GM18502 (cell line): ENCODE results near the gene RNF115.
"Not testable (repeated sequence)": the region's sequence is repeated elsewhere in the genome, so short reads cannot be mapped to it uniquely, and the experiment has no call there.

Experiments used
- ATAC-seq: cut with Tn5 transposase; IDR thresholded peaks from one replicate; pipeline ENCODE4 v1.9.1; 2021; ENCODE audit warnings: mild to moderate bottlenecking; ENCODE audit not compliant: unreplicated experiment, poor library complexity

The RNF115 gene

GRCh38 chr1:145823565-145824498 is at the start of gene RNF115, which contains the start of gene POLR3C:
Gene RNF115, minus strand, starts transcription at chr1:145824095. Its CDS starts 222 bp downstream, at chr1:145823873.
Gene POLR3C, plus strand, starts transcription at chr1:145824200. Its CDS starts 1,577 bp downstream, at chr1:145825777.
- peak; percentile 82 for ATAC-seq

GRCh38 chr1:145871994-145872924 is 48.4 kb upstream of the RNF115 start:
- no peak for ATAC-seq

- ATAC-seq = no peak
Observed at GRCh38 chr1:145868232-145868631, 44.3 kb upstream of the RNF115 start.

- no peak for ATAC-seq
Observed at GRCh38 chr1:145863282-145864018, 39.6 kb upstream of the RNF115 start.

GRCh38 chr1:145859491-145860023 is 35.7 kb upstream of the RNF115 start:
- ATAC-seq = peak; percentile 78

GRCh38 chr1:145858901-145859490 is 35.1 kb upstream of the RNF115 start, which contains the start of gene PIAS3:
Gene PIAS3, minus strand, starts transcription at chr1:145859081. Its CDS starts 91 bp downstream, at chr1:145858990.
- peak; percentile 87 for ATAC-seq

- peak; percentile 14 for ATAC-seq
Observed at GRCh38 chr1:145858238-145858900, 34.5 kb upstream of the RNF115 start.

- ATAC-seq = no peak
Observed at GRCh38 chr1:145857170-145857569, 33.3 kb upstream of the RNF115 start.

- ATAC-seq = no peak
Observed at GRCh38 chr1:145855426-145855948, 31.6 kb upstream of the RNF115 start.

- no peak for ATAC-seq
Observed at GRCh38 chr1:145849356-145850160, 25.7 kb upstream of the RNF115 start.

GRCh38 chr1:145847827-145848226 is 23.9 kb upstream of the RNF115 start:
- no peak for ATAC-seq

- ATAC-seq = no peak
Observed at GRCh38 chr1:145846201-145846612, 22.3 kb upstream of the RNF115 start.

- ATAC-seq = peak; percentile 58
Observed at GRCh38 chr1:145845514-145846161, 21.7 kb upstream of the RNF115 start, which contains the start of gene NUDT17. Gene NUDT17, plus strand, starts transcription at chr1:145845630. Its CDS starts 11 bp downstream, at chr1:145845641.

- ATAC-seq = peak; percentile 73
Observed at GRCh38 chr1:145845144-145845513, 21.2 kb upstream of the RNF115 start.

- no peak for ATAC-seq
Observed at GRCh38 chr1:145843031-145843430, 19.1 kb upstream of the RNF115 start.

- ATAC-seq = no peak
Observed at GRCh38 chr1:145837656-145838055, 13.8 kb upstream of the RNF115 start.

GRCh38 chr1:145830810-145831209 is 6.9 kb upstream of the RNF115 start:
- ATAC-seq = not testable (repeated sequence)
